ENCODE measurements around the gene ZNF764.
"Not testable (repeated sequence)": the region's sequence is repeated elsewhere in the genome, so short reads cannot be mapped to it uniquely, and the experiment has no call there.

Gene ZNF764

GRCh38 chr16:30557957-30558788, at the start of gene ZNF764:
TSS of gene ZNF764 (minus strand) at chr16:30558374. CDS start at chr16:30558182, 192 bp downstream.
- peak; percentile 94 for DNase-seq (ENCODE audit: low read depth)

- DNase-seq (ENCODE audit: low read depth) = no peak
Measured at GRCh38 chr16:30606004-30606403, 47.8 kb upstream of the ZNF764 start.

GRCh38 chr16:30605158-30605557, 47.0 kb upstream of the ZNF764 start:
- no peak for DNase-seq (ENCODE audit: low read depth)

GRCh38 chr16:30604316-30604947, 46.3 kb upstream of the ZNF764 start:
- no peak for DNase-seq (ENCODE audit: low read depth)

GRCh38 chr16:30603945-30604315, 45.8 kb upstream of the ZNF764 start:
- no peak for DNase-seq (ENCODE audit: low read depth)

GRCh38 chr16:30602616-30603277, 44.6 kb upstream of the ZNF764 start:
- no peak for DNase-seq (ENCODE audit: low read depth)

- DNase-seq (ENCODE audit: low read depth) = no peak
Measured at GRCh38 chr16:30601966-30602365, 43.8 kb upstream of the ZNF764 start.

- DNase-seq (ENCODE audit: low read depth) = no peak
Measured at GRCh38 chr16:30600929-30601328, 42.8 kb upstream of the ZNF764 start.

GRCh38 chr16:30600215-30600614, 42.0 kb upstream of the ZNF764 start:
- DNase-seq (ENCODE audit: low read depth) = no peak

- no peak for DNase-seq (ENCODE audit: low read depth)
Measured at GRCh38 chr16:30592871-30593270, 34.7 kb upstream of the ZNF764 start.

GRCh38 chr16:30590869-30591268, 32.7 kb upstream of the ZNF764 start:
- DNase-seq (ENCODE audit: low read depth) = not testable (repeated sequence)

- not testable (repeated sequence) for DNase-seq (ENCODE audit: low read depth)
Measured at GRCh38 chr16:30589582-30589981, 31.4 kb upstream of the ZNF764 start.

GRCh38 chr16:30588651-30589050, 30.5 kb upstream of the ZNF764 start:
- no peak for DNase-seq (ENCODE audit: low read depth)

GRCh38 chr16:30585400-30586191, 27.4 kb upstream of the ZNF764 start, which contains the start of gene ZNF785:
TSS of gene ZNF785 (minus strand) at chr16:30585697. CDS start at chr16:30585611, 86 bp downstream.
- peak; percentile 79 for DNase-seq (ENCODE audit: low read depth)

GRCh38 chr16:30585022-30585399, 26.8 kb upstream of the ZNF764 start:
- DNase-seq (ENCODE audit: low read depth) = no peak

GRCh38 chr16:30582611-30583340, 24.6 kb upstream of the ZNF764 start:
- DNase-seq (ENCODE audit: low read depth) = no peak

GRCh38 chr16:30581457-30581856, 23.3 kb upstream of the ZNF764 start:
- no peak for DNase-seq (ENCODE audit: low read depth)

- no peak for DNase-seq (ENCODE audit: low read depth)
Measured at GRCh38 chr16:30574678-30575077, 16.5 kb upstream of the ZNF764 start.

- DNase-seq (ENCODE audit: low read depth) = peak; percentile 88
Measured at GRCh38 chr16:30571445-30572322, 13.5 kb upstream of the ZNF764 start, which contains the start of gene ZNF688. TSS of gene ZNF688 (minus strand) at chr16:30571714. CDS start at chr16:30571629, 85 bp downstream.

Measured in stimulated activated CD8-positive, alpha-beta memory T cell treated with anti-CD3 and anti-CD28 coated beads, Interleukin-4, amount 100 ng/mL, for 24 hours (primary cell).